Peyer's patch (tissue), 4 donors: ENCODE data around the gene PKP4.

Experiments used
- POLR2A ChIP-seq, 2 donors: fragments of 450-650 bp; IDR thresholded peaks; one replicate each; pipeline ENCODE4 v1.5.1; 2017; ENCODE audit warnings: antibody characterized with exemption in 2 of 2, mild to moderate bottlenecking in 2 of 2, moderate library complexity in 2 of 2
- TF ChIP-seq, protein P1 (sequence below), 6 experiments: fragments of 450-650 bp in 4 of 6; fragments of 200-600 bp in 2 of 6; sonication (generic) in 1 of 6; IDR thresholded peaks; one replicate each; pipeline ENCODE4 v1.5.1; 2017 to 2019; ENCODE audit warnings: antibody characterized with exemption in 6 of 6, mild to moderate bottlenecking in 3 of 6, moderate library complexity in 1 of 6

DNA sequence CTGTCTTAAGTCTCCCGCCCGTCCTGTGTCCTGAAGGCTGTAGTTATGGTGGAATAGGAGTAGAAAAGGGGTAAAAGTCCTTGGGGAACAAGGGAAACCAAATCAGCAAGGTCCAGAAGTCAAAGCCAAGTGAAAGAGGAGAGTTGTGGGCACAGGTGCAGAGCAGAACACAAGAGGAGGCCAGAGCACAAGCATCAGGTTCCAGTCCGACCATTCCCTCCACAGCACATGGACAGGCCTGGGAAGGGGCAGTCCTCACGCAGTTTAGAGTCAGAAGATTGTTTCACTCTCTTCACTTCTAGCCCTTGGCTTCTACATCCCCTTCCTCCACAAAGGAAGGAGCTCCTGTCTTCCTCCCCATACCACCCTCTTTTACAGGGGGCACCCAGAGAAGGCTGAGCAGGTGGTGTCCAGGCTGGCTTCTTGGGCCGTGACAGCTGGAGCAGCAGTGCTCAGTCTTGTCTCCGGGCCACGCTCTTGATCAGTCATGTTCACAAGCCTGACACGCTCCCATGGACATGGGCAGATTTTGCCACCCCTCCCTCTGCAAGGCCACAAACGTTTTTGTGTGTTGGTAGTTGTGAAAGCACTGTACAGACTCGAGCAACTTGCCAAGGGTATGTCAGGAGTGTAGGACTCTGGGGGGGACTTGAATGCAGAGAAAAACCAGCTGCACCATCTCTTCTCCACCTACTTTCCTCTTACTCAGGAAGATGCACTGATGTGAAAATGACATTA, 199.9 kb downstream of the PKP4 start:
- TF ChIP-seq, protein P1, sequence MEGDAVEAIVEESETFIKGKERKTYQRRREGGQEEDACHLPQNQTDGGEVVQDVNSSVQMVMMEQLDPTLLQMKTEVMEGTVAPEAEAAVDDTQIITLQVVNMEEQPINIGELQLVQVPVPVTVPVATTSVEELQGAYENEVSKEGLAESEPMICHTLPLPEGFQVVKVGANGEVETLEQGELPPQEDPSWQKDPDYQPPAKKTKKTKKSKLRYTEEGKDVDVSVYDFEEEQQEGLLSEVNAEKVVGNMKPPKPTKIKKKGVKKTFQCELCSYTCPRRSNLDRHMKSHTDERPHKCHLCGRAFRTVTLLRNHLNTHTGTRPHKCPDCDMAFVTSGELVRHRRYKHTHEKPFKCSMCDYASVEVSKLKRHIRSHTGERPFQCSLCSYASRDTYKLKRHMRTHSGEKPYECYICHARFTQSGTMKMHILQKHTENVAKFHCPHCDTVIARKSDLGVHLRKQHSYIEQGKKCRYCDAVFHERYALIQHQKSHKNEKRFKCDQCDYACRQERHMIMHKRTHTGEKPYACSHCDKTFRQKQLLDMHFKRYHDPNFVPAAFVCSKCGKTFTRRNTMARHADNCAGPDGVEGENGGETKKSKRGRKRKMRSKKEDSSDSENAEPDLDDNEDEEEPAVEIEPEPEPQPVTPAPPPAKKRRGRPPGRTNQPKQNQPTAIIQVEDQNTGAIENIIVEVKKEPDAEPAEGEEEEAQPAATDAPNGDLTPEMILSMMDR (IDR thresholded peaks at IDR 0.05) = no peak
- TF ChIP-seq POLR2A (IDR thresholded peaks at IDR 0.05) = no peak
